GM18499 (cell line): ENCODE results near the gene PAAF1.

Source experiments
- ATAC-seq: cut with Tn5 transposase; IDR thresholded peaks from one replicate; pipeline ENCODE4 v1.9.1; 2021; ENCODE audit warnings: moderate number of reproducible peaks; ENCODE audit not compliant: insufficient read depth, unreplicated experiment

The PAAF1 gene

GRCh38 chr11:73944085-73944484, 67.3 kb downstream of the PAAF1 start:
- no peak for ATAC-seq

GRCh38 chr11:73944901-73945300, 68.1 kb downstream of the PAAF1 start:
- ATAC-seq: no peak

GRCh38 chr11:73945396-73945795, 68.6 kb downstream of the PAAF1 start:
- no peak for ATAC-seq

- ATAC-seq: no peak
These were observed 70.1 kb downstream of the PAAF1 start for GRCh38 chr11:73946798-73947458.

- no peak for ATAC-seq
These were observed 72.4 kb downstream of the PAAF1 start for GRCh38 chr11:73949246-73949645.

GRCh38 chr11:73949912-73950311, 73.1 kb downstream of the PAAF1 start:
- no peak for ATAC-seq

GRCh38 chr11:73950869-73951710, 74.3 kb downstream of the PAAF1 start, which contains the start of gene DNAJB13:
Gene DNAJB13, plus strand, starts transcription at chr11:73951026. Its CDS starts 44 bp downstream, at chr11:73951070.
- ATAC-seq: no peak

GRCh38 chr11:73951797-73952196, 75.0 kb downstream of the PAAF1 start:
- no peak for ATAC-seq

GRCh38 chr11:73956876-73957653, 80.3 kb downstream of the PAAF1 start:
- no peak for ATAC-seq

GRCh38 chr11:73957654-73958361, 81.0 kb downstream of the PAAF1 start:
- ATAC-seq: no peak

- no peak for ATAC-seq
These were observed 81.8 kb downstream of the PAAF1 start for GRCh38 chr11:73958521-73959141.

GRCh38 chr11:73961321-73961720, 84.5 kb downstream of the PAAF1 start:
- ATAC-seq: no peak

- ATAC-seq: no peak
These were observed 85.4 kb downstream of the PAAF1 start for GRCh38 chr11:73962101-73962705.

- no peak for ATAC-seq
These were observed 87.1 kb downstream of the PAAF1 start for GRCh38 chr11:73963861-73964260.

GRCh38 chr11:73965076-73965763, 88.4 kb downstream of the PAAF1 start:
- no peak for ATAC-seq

- ATAC-seq: no peak
These were observed 88.9 kb downstream of the PAAF1 start for GRCh38 chr11:73965764-73966121.

GRCh38 chr11:73968356-73968966, 91.7 kb downstream of the PAAF1 start:
- no peak for ATAC-seq

GRCh38 chr11:73969091-73969490, 92.3 kb downstream of the PAAF1 start:
- no peak for ATAC-seq
